Activated CD4-positive, CD25-positive, alpha-beta regulatory T cell treated with anti-CD3 and anti-CD28 coated beads, Interleukin-2, amount 50 U/mL, for 72 hours (primary cell): ENCODE measurements around the gene CACHD1.

Experiments
- DNase-seq: peaks from one replicate; pipeline ENCODE4 v3.0.0; 2021

The CACHD1 gene

GRCh38 chr1:64474133-64474532, 4.2 kb downstream of the CACHD1 start:
- DNase-seq, result no peak

- no peak for DNase-seq
Measured at GRCh38 chr1:64474665-64475439, 4.9 kb downstream of the CACHD1 start.

GRCh38 chr1:64476251-64476952, 6.5 kb downstream of the CACHD1 start:
- no peak for DNase-seq

- no peak for DNase-seq
Measured at GRCh38 chr1:64478594-64479470, 8.9 kb downstream of the CACHD1 start.

GRCh38 chr1:64479874-64480273, 9.9 kb downstream of the CACHD1 start:
- no peak for DNase-seq

- DNase-seq, result no peak
Measured at GRCh38 chr1:64480999-64481772, 11.3 kb downstream of the CACHD1 start.

GRCh38 chr1:64482128-64482527, 12.2 kb downstream of the CACHD1 start:
- no peak for DNase-seq

GRCh38 chr1:64482720-64483119, 12.8 kb downstream of the CACHD1 start:
- DNase-seq, result no peak

- DNase-seq, result no peak
Measured at GRCh38 chr1:64483731-64484414, 13.9 kb downstream of the CACHD1 start.

- no peak for DNase-seq
Measured at GRCh38 chr1:64484651-64485050, 14.7 kb downstream of the CACHD1 start.

GRCh38 chr1:64486193-64486592, 16.3 kb downstream of the CACHD1 start:
- DNase-seq, result no peak

GRCh38 chr1:64487061-64487460, 17.1 kb downstream of the CACHD1 start:
- DNase-seq, result no peak

GRCh38 chr1:64488862-64489261, 18.9 kb downstream of the CACHD1 start:
- DNase-seq, result no peak

- no peak for DNase-seq
Measured at GRCh38 chr1:64489707-64490106, 19.8 kb downstream of the CACHD1 start.

GRCh38 chr1:64490213-64490818, 20.4 kb downstream of the CACHD1 start:
- no peak for DNase-seq

- DNase-seq, result no peak
Measured at GRCh38 chr1:64492424-64492823, 22.5 kb downstream of the CACHD1 start.

GRCh38 chr1:64493831-64494230, 23.9 kb downstream of the CACHD1 start:
- DNase-seq, result no peak

- no peak for DNase-seq
Measured at GRCh38 chr1:64494659-64495058, 24.7 kb downstream of the CACHD1 start.

GRCh38 chr1:64495878-64496277, 25.9 kb downstream of the CACHD1 start:
- DNase-seq, result no peak

GRCh38 chr1:64496606-64497005, 26.7 kb downstream of the CACHD1 start:
- DNase-seq, result no peak

GRCh38 chr1:64497088-64497883, 27.4 kb downstream of the CACHD1 start:
- no peak for DNase-seq
